Liver (tissue), 9 donors: ENCODE data around the gene ABHD12. TPM values are rescaled to one million over a fixed set of nuclear protein-coding genes. Genes with fewer than 3 reads are reported as not detected.

ENCODE experiments used
- DNase-seq: peaks from one replicate; pipeline ENCODE4 v3.0.0-alpha.2; 2017; ENCODE audit warnings: low spot score
- H3K27ac ChIP-seq, 2 donors: one replicate each; pipeline ENCODE4 v1.7.0; 2013; ENCODE audit warnings: inconsistent platforms in 2 of 2, low read length in 2 of 2, control low read depth in 1 of 2, low read depth in 1 of 2, mild to moderate bottlenecking in 1 of 2
- H3K27me3 ChIP-seq, 4 donors: one replicate each; pipeline versions ENCODE4 v1.6.1 to v1.7.0; 2013; ENCODE audit warnings: low read length in 3 of 4, inconsistent platforms in 1 of 4, mild to moderate bottlenecking in 1 of 4, moderate library complexity in 1 of 4; ENCODE audit not compliant: control insufficient read depth in 4 of 4, insufficient read depth in 4 of 4
- H3K36me3 ChIP-seq, 4 donors: one replicate each; pipeline versions ENCODE4 v1.6.1 to v1.7.0; 2013; ENCODE audit warnings: low read length in 3 of 4, mild to moderate bottlenecking in 3 of 4, low read depth in 1 of 4, moderate library complexity in 1 of 4; ENCODE audit not compliant: control insufficient read depth in 4 of 4, insufficient read depth in 3 of 4
- H3K4me1 ChIP-seq, 4 donors: one replicate each; pipeline versions ENCODE4 v1.6.1 to v1.7.0; 2013; ENCODE audit warnings: low read length in 3 of 4, mild to moderate bottlenecking in 3 of 4, moderate library complexity in 1 of 4; ENCODE audit not compliant: control insufficient read depth in 4 of 4, insufficient read depth in 4 of 4
- H3K4me3 ChIP-seq, 3 donors: one replicate each; pipeline versions ENCODE4 v1.6.1 to v1.7.0; 2013; ENCODE audit warnings: low read length in 3 of 3, control low read depth in 1 of 3, low read depth in 1 of 3, mild to moderate bottlenecking in 1 of 3
- H3K9ac ChIP-seq, 2 donors: one replicate each; pipeline ENCODE4 v1.7.0; 2013; ENCODE audit warnings: low read length in 2 of 2, mild to moderate bottlenecking in 2 of 2, moderate library complexity in 2 of 2, control low read depth in 1 of 2, low read depth in 1 of 2
- H3K9me3 ChIP-seq, 4 donors: one replicate each; pipeline versions ENCODE4 v1.6.1 to v1.7.0; 2013; ENCODE audit warnings: low read length in 3 of 4; ENCODE audit not compliant: control insufficient read depth in 4 of 4
- FOXA1 ChIP-seq: IDR thresholded peaks from 2 replicates; pipeline ENCODE4 v1.6.1; 2016; ENCODE audit warnings: antibody characterized with exemption
- FOXA2 ChIP-seq: IDR thresholded peaks from 2 replicates; pipeline ENCODE4 v1.6.1; 2016; ENCODE audit warnings: antibody characterized with exemption
- GABPA ChIP-seq, 2 donors: IDR thresholded peaks in 1 of 2; conservative IDR thresholded peaks in 1 of 2; 2 replicates each; pipeline ENCODE4 v1.6.1; 2016; ENCODE audit warnings: antibody characterized with exemption in 2 of 2, mild to moderate bottlenecking in 1 of 2, moderate library complexity in 1 of 2
- HNF4A ChIP-seq, 2 donors: conservative IDR thresholded peaks; 2 replicates each; pipeline ENCODE4 v1.6.1; 2016; ENCODE audit warnings: antibody characterized with exemption in 2 of 2, mild to moderate bottlenecking in 2 of 2
- JUND ChIP-seq, 2 donors: IDR thresholded peaks; 2 replicates each; pipeline ENCODE4 v1.6.1; 2016; ENCODE audit warnings: antibody characterized with exemption in 2 of 2
- RAD21 ChIP-seq, 2 donors: IDR thresholded peaks; 2 replicates each; pipeline ENCODE4 v1.6.1; 2016; ENCODE audit warnings: antibody characterized with exemption in 2 of 2, mild to moderate bottlenecking in 2 of 2
- RXRA ChIP-seq, 2 donors: IDR thresholded peaks; 2 replicates each; pipeline ENCODE4 v1.6.1; 2017 to 2018; ENCODE audit warnings: antibody characterized with exemption in 2 of 2, mild to moderate bottlenecking in 1 of 2
- SP1 ChIP-seq: IDR thresholded peaks from 2 replicates; pipeline ENCODE4 v1.6.1; 2018; ENCODE audit warnings: antibody characterized with exemption, mild to moderate bottlenecking
- WGBS: extraction: QIAGEN DNeasy Blood & Tissue Kit; methylation state at CpG from one replicate; pipeline ENCODE4 v1.1.7; 2013; 5-methylcytosine and 5-hydroxymethylcytosine counted together
- polyA plus RNA-seq, 2 donors: library from polyadenylated mRNA; stranded (reverse) in 1 of 2; unstranded in 1 of 2; fragments of 200-250 nt in 1 of 2; fragments of >200 nt in 1 of 2; fragmentation: Nextera tagmentation in 1 of 2; extraction: Ambion mirVana in 1 of 2; gene quantifications; one replicate each; pipeline versions ENCODE4 v1.2.1 to v1.2.3, GENCODE V29; 2013 to 2015
- total RNA-seq, 2 donors: library from RNA; depleted of rRNA; stranded (reverse); fragments of >200 nt; gene quantifications; one replicate each; pipeline ENCODE4 v1.2.3, GENCODE V29; 2014
- TF ChIP-seq, protein P1 (sequence below): IDR thresholded peaks from 2 replicates; pipeline ENCODE4 v1.6.1; 2016; ENCODE audit warnings: antibody characterized with exemption
- TF ChIP-seq, protein P2 (sequence below): IDR thresholded peaks from 2 replicates; pipeline ENCODE4 v1.6.1; 2016; ENCODE audit warnings: antibody characterized with exemption, mild to moderate bottlenecking
- TF ChIP-seq, protein P3 (sequence below): IDR thresholded peaks from 2 replicates; pipeline ENCODE4 v1.6.1; 2016; ENCODE audit warnings: antibody characterized with exemption
- donor health status: healthy.
- donor health status: healthy.
- donor health status: healthy.
- donor health status: healthy.
- donor health status: healthy.

ABHD12 gene
- total and polyA plus RNA-seq, 4 donors = 11.1 to 15.4 (median 12.9) TPM

DNA sequence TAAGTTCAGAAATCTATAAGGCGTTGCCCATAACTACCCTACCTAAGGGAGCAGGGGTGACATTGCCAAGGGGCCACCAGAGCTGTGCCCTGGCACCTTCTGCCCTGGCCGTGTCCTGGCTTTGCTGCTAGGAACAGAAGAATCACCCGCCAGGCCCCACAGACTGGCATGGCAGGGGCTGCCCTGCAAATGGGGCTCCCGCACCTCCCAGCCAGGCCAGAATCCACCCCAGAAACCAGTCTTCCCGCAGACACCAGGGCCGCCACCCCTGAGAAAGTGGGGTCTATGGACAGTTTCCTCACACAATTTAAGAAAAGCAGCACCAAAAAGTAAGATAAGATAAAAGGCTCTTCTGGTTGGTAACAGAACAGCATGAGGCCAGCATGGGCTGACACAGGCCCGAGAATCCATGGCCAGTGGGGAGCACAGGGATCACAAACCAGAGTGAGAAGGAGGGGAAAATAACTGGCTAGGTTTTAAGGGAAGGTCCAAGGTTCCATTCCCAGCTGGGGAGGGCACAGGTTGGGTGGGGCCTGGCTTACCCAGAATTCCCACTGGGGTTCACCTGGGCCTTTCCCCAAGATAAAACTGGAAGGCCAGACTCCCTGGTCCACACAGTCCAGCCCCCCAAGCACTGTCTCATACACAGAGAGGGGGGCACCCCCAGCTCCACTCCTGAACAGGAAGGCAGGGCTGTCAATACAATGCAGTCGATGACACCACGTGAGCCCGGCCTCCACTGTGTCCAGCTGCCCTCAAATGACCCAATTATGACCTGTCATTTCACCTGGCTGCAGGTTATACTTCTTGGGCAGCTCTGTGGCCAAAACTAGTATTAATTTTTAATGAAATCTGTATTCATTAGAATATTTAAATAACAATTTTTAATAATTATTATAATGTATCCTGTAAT is 83.4 kb downstream of the ABHD12 start:
- TF ChIP-seq, protein P1, sequence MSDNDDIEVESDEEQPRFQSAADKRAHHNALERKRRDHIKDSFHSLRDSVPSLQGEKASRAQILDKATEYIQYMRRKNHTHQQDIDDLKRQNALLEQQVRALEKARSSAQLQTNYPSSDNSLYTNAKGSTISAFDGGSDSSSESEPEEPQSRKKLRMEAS = no peak
- TF ChIP-seq FOXA2 (no peak), HNF4A (conservative IDR thresholded peaks at IDR 0.05) (peak; percentile 6 to 8), RXRA (IDR thresholded peaks at IDR 0.05) (peak; percentile 66 to 68)
- no peak for DNase-seq
- no peak overlapping the region for H3K27ac ChIP-seq
- no peak overlapping the region for H3K4me3 ChIP-seq
- no peak overlapping the region for H3K9ac ChIP-seq
- WGBS = 81% methylated on average over 10 of the region's 10 CpGs
- H3K36me3 ChIP-seq = peaks cover 0 to 9% (median 4%) of the 10 kb centered on the region in 4 donors
- H3K9me3 ChIP-seq = no peaks in the 10 kb centered on the region
- H3K27me3 ChIP-seq = no peaks in the 10 kb centered on the region
- peaks cover 7 to 25% (median 22%) of the 10 kb centered on the region in 4 donors for H3K4me1 ChIP-seq

DNA sequence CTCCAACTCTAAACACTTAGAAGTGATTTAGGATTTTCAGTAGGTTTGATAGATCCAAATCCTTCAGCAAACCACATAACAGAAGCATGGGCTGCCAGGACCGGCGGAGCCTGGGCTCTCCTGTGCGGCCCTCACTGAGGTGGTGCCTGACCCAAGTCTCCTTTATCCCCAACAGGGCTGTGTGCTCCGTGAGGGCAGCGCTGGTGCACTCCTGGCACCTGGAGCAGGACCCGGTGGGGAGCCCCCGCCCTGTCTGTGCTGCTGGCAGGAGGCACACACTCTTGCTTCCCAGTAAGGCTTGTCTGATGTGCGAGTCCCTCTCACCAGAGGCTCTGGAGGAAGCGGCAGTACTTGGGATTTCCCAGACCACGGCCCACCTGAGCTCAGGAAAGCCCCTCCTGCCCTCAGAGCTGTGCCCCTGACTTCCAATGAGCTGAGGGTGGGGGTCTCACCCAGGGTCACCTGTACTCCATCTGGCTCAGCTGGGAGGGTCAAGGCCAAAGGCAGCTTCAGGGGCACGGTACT is 86.5 kb downstream of the ABHD12 start:
- Histone ChIP-seq H3K9ac (no peak overlapping the region), H3K27ac (no peak overlapping the region), H3K4me1 (peaks cover 2 to 5% (median 4%) of the 10 kb centered on the region in 4 donors), H3K27me3 (no peaks in the 10 kb centered on the region), H3K9me3 (no peaks in the 10 kb centered on the region), H3K36me3 (peaks cover 0 to 12% (median 5%) of the 10 kb centered on the region in 4 donors), H3K4me3 (no peak overlapping the region)
- DNase-seq = no peak
- TF ChIP-seq JUND (IDR thresholded peaks at IDR 0.05) = no peak
- no peak for TF ChIP-seq HNF4A (conservative IDR thresholded peaks at IDR 0.05)
- no peak for TF ChIP-seq FOXA2
- no peak for TF ChIP-seq SP1
- WGBS = 95% methylated on average over 11 of the region's 11 CpGs

DNA sequence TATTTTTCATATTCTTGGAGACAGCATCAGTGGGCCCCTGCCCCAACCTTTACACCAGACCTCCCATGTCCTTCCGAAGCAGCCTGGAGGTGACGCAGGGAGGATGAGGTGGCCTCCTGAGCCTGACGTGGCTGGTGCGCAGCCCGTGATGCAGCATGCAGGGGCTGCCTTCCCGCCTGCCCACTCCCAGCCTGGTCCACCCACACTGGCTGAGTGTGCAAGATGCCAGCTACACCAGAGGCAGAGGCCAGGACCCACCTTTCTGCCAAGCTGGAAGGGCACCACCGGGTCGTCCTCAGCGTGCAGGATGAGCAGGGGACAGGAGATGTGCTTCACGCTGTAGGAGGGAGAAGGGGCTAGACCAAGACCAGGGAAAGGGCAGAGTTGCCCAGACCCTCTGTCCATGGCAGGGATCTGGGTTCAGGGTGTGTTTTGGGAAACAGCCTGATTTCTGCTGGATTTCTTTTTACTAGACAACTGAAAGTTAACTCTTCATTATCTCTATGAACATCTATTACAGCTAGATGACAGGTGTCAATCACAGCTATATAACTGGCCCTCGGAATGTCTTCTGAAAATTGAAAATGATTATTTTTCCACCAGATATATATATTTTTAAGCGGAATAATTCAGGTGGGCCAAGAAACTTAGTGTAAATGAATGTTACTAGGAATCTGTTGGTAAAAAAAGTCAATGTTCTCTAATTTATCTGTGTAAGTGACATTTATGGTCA is 87.2 kb downstream of the ABHD12 start:
- no peak for DNase-seq
- no peak overlapping the region for H3K4me3 ChIP-seq
- no peaks in the 10 kb centered on the region for H3K27me3 ChIP-seq
- H3K4me1 ChIP-seq = peaks cover 2 to 5% (median 4%) of the 10 kb centered on the region in 4 donors
- no peaks in the 10 kb centered on the region for H3K9me3 ChIP-seq
- H3K9ac ChIP-seq = no peak overlapping the region
- TF ChIP-seq, protein P1 = no peak
- TF ChIP-seq, protein P2, sequence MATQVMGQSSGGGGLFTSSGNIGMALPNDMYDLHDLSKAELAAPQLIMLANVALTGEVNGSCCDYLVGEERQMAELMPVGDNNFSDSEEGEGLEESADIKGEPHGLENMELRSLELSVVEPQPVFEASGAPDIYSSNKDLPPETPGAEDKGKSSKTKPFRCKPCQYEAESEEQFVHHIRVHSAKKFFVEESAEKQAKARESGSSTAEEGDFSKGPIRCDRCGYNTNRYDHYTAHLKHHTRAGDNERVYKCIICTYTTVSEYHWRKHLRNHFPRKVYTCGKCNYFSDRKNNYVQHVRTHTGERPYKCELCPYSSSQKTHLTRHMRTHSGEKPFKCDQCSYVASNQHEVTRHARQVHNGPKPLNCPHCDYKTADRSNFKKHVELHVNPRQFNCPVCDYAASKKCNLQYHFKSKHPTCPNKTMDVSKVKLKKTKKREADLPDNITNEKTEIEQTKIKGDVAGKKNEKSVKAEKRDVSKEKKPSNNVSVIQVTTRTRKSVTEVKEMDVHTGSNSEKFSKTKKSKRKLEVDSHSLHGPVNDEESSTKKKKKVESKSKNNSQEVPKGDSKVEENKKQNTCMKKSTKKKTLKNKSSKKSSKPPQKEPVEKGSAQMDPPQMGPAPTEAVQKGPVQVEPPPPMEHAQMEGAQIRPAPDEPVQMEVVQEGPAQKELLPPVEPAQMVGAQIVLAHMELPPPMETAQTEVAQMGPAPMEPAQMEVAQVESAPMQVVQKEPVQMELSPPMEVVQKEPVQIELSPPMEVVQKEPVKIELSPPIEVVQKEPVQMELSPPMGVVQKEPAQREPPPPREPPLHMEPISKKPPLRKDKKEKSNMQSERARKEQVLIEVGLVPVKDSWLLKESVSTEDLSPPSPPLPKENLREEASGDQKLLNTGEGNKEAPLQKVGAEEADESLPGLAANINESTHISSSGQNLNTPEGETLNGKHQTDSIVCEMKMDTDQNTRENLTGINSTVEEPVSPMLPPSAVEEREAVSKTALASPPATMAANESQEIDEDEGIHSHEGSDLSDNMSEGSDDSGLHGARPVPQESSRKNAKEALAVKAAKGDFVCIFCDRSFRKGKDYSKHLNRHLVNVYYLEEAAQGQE = no peak
- TF ChIP-seq, protein P3, sequence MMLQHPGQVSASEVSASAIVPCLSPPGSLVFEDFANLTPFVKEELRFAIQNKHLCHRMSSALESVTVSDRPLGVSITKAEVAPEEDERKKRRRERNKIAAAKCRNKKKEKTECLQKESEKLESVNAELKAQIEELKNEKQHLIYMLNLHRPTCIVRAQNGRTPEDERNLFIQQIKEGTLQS = no peak
- TF ChIP-seq RAD21 (IDR thresholded peaks at IDR 0.05) (no peak), FOXA2 (no peak), GABPA (IDR thresholded peaks at IDR 0.05 in 1 of 2, conservative IDR thresholded peaks at IDR 0.05 in 1 of 2) (no peak), FOXA1 (no peak)
- peaks cover 0 to 12% (median 5%) of the 10 kb centered on the region in 4 donors for H3K36me3 ChIP-seq
- 96% methylated on average over 12 of the region's 12 CpGs for WGBS
- H3K27ac ChIP-seq = no peak overlapping the region
